GM20431 (cell line): ENCODE data around the gene SFMBT2.

Experiments
- in situ Hi-C: fragments of 300-500 bp; cut with MseI, MboI; formaldehyde crosslinking; loops from one replicate; pipeline ENCODE4 v1.15.0; 2020; ENCODE audit warnings: low sequenced_read_pairs; ENCODE audit not compliant: unreplicated experiment

The SFMBT2 gene

GRCh38 chr10:7410862-7411670 lies at the start of gene SFMBT2:
Gene SFMBT2, minus strand, starts transcription at chr10:7411034. Its CDS starts 29,136 bp downstream, at chr10:7381898.
- in situ Hi-C loops: loop anchor here (25.0 kb wide), 1 partner anchor 499 kb away; no protein-coding TSS in a partner anchor

GRCh38 chr10:7460006-7460405 lies 49.2 kb upstream of the SFMBT2 start:
- in situ Hi-C loops: no loop called here

GRCh38 chr10:7458556-7458955 lies 47.7 kb upstream of the SFMBT2 start:
- in situ Hi-C loops: no loop called here

GRCh38 chr10:7457478-7458316 lies 46.9 kb upstream of the SFMBT2 start:
- in situ Hi-C loops: no loop called here

GRCh38 chr10:7449063-7449695 lies 38.3 kb upstream of the SFMBT2 start:
- in situ Hi-C loops: no loop called here

- in situ Hi-C loops: no loop called here
These were observed 34.8 kb upstream of the SFMBT2 start for GRCh38 chr10:7445474-7446185.

GRCh38 chr10:7444551-7445121 lies 33.8 kb upstream of the SFMBT2 start:
- in situ Hi-C loops: no loop called here

- in situ Hi-C loops: no loop called here
These were observed 32.2 kb upstream of the SFMBT2 start for GRCh38 chr10:7443036-7443435.

- in situ Hi-C loops: no loop called here
These were observed 30.7 kb upstream of the SFMBT2 start for GRCh38 chr10:7441403-7442147.

- in situ Hi-C loops: no loop called here
These were observed 28.9 kb upstream of the SFMBT2 start for GRCh38 chr10:7439696-7440095.

- in situ Hi-C loops: no loop called here
These were observed 27.6 kb upstream of the SFMBT2 start for GRCh38 chr10:7438196-7438986.

- in situ Hi-C loops: no loop called here
These were observed 25.8 kb upstream of the SFMBT2 start for GRCh38 chr10:7436490-7437100.

- in situ Hi-C loops: no loop called here
These were observed 24.8 kb upstream of the SFMBT2 start for GRCh38 chr10:7435674-7436073.

GRCh38 chr10:7434378-7434777 lies 23.5 kb upstream of the SFMBT2 start:
- in situ Hi-C loops: no loop called here

- in situ Hi-C loops: no loop called here
These were observed 23.0 kb upstream of the SFMBT2 start for GRCh38 chr10:7433861-7434260.

- in situ Hi-C loops: no loop called here
These were observed 22.3 kb upstream of the SFMBT2 start for GRCh38 chr10:7432884-7433726.
